ENCODE results near the gene JARID2. TPM values are rescaled to one million over a fixed set of nuclear protein-coding genes. Genes with fewer than 3 reads are reported as not detected.
A peak's percentile ranks its signal among the peaks of the same experiment; 100 is the strongest.

JARID2 gene
- total and polyA plus RNA-seq, 9 of the 15 experiments (the other 6 are each of a cell fraction or from before 2014, with no cell fraction given), result 5.0 to 29.0 (median 15.6) TPM

DNA sequence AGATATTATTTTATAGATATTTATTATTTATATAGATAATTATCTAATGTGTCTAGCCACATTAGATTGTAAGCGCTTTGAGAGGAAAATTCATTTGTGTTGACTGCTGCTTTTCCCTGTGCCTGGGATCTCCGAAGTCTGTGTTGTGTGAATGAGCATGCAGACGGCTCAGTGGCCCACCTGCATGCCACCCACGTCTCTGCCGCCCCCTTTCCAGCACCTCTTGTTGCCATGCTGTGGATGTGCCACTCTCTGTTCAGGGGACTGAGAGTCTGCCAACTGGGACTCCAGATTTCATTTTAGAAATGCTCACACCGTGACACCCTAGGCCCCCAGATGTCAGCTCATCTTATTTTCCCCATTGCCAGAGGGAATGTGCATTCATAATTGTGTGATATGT, 139.7 kb downstream of the JARID2 start:
- Histone ChIP-seq H3K9me3 (replicated peaks; ENCODE audit: control insufficient read depth, insufficient read depth, low read depth, low read length) (no peaks in the 10 kb centered on the region), H3K36me3 (ENCODE audit: control insufficient read depth, insufficient read depth, low read length) (no peaks in the 10 kb centered on the region; the same call in 2 of the 3 replicates), H3K4me2 (ENCODE audit: insufficient read depth, low read length) (no peak overlapping the region), H3K79me2 (ENCODE audit: control insufficient read depth, insufficient read depth, low read length) (peaks cover 83% of the 10 kb centered on the region), H3K4me1 (replicated peaks in 1 of 2; ENCODE audit: control insufficient read depth in 2 of 2, insufficient read depth in 2 of 2, low read length in 2 of 2) (peaks cover 10 to 41% of the 10 kb centered on the region in 2 experiments; a peak in 4 of 5 replicates), H3K9ac (ENCODE audit: insufficient read depth in 1 of 2, low read depth in 2 of 2, low read length in 2 of 2) (peak overlapping the region in 1 of 2 experiments; percentile 15; a peak in 1 of 4 replicates), H2AFZ (ENCODE audit: low read depth, low read length) (no peak overlapping the region), H3K27me3 (ENCODE audit: control insufficient read depth in 2 of 2, insufficient read depth in 2 of 2, low read length in 2 of 2) (no peaks in the 10 kb centered on the region), H3K4me3 (no peak overlapping the region), H3K9me1 (ENCODE audit: control insufficient read depth, insufficient read depth, low read length) (no peaks in the 10 kb centered on the region), H3K27ac (ENCODE audit: extremely low read depth, low read depth, low read length) (no peak overlapping the region), H4K20me1 (replicated peaks; ENCODE audit: control insufficient read depth, insufficient read depth, low read length) (peaks cover 51% of the 10 kb centered on the region; the same call in 1 of the 2 replicates)
- intact Hi-C loops (cut with micrococcal nuclease), result loop anchor here (5.0 kb wide), 1 partner anchor 88 kb away; no protein-coding TSS in a partner anchor
- CTCF ChIA-PET (ENCODE audit: low intra/inter-chr PET ratio), result interaction anchor here (0.5 kb wide), 1 partner anchor 317 kb away, joined by 3 read pairs; no protein-coding TSS in a partner anchor
- POLR2A ChIA-PET, result interaction anchor here (0.9 kb wide), 1 partner anchor 9 kb away, joined by 3 read pairs; no protein-coding TSS in a partner anchor
- 85% methylated on average over 6 of the region's 6 CpGs for WGBS (ENCODE audit: insufficient coverage, low coverage, missing lambda C conversion rate)
- DNase-seq (ENCODE audit: extremely low read depth in 1 of 4, low spot score in 3 of 4) (no peak), FAIRE-seq (no peak), ATAC-seq (no peak)
- TF ChIP-seq TSC22D4 (tag; IDR thresholded peaks at IDR 0.05), result no peak
- TF ChIP-seq MYNN (IDR thresholded peaks at IDR 0.05), result no peak
- no peak for TF ChIP-seq MYNN (CRISPR knock-in tag; IDR thresholded peaks at IDR 0.05)
- no peak for TF ChIP-seq ZC3H11A (IDR thresholded peaks at IDR 0.05; ENCODE audit: low read depth, low read length)
- no peak for TF ChIP-seq KAT8 (IDR thresholded peaks at IDR 0.05; ENCODE audit: low read depth)
- TF ChIP-seq HNRNPLL (IDR thresholded peaks at IDR 0.05; ENCODE audit: low read depth, low read length, poor library complexity, severe bottlenecking), result peak; percentile 4
- no peak for TF ChIP-seq IFI16 (CRISPR knock-in tag; IDR thresholded peaks at IDR 0.05)
- TF ChIP-seq, protein P1, sequence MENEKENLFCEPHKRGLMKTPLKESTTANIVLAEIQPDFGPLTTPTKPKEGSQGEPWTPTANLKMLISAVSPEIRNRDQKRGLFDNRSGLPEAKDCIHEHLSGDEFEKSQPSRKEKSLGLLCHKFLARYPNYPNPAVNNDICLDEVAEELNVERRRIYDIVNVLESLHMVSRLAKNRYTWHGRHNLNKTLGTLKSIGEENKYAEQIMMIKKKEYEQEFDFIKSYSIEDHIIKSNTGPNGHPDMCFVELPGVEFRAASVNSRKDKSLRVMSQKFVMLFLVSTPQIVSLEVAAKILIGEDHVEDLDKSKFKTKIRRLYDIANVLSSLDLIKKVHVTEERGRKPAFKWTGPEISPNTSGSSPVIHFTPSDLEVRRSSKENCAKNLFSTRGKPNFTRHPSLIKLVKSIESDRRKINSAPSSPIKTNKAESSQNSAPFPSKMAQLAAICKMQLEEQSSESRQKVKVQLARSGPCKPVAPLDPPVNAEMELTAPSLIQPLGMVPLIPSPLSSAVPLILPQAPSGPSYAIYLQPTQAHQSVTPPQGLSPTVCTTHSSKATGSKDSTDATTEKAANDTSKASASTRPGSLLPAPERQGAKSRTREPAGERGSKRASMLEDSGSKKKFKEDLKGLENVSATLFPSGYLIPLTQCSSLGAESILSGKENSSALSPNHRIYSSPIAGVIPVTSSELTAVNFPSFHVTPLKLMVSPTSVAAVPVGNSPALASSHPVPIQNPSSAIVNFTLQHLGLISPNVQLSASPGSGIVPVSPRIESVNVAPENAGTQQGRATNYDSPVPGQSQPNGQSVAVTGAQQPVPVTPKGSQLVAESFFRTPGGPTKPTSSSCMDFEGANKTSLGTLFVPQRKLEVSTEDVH (IDR thresholded peaks at IDR 0.05; ENCODE audit: low read depth, partially characterized antibody), result no peak
- no TSS peak for BruUV-seq (replicated peaks)
- in situ Hi-C loops (cut with MboI), result loop anchor here (5.0 kb wide), 1 partner anchor 53 kb away; no protein-coding TSS in a partner anchor

All from K562 (cell line).